HEK293T (cell line): ENCODE data around the gene PRKCB.

Experiments
- CTCF ChIA-PET: fragments of 350-600 bp; formaldehyde crosslinking; extraction: SDS; loops from one replicate; lab custom pipeline; 2021; ENCODE audit warnings: antibody characterized with exemption, inconsistent platforms; lab: Yijun Ruan, JAX
- POLR2A ChIA-PET: fragments of 350-600 bp; formaldehyde crosslinking; extraction: SDS; loops from one replicate; lab custom pipeline; 2020; ENCODE audit warnings: antibody characterized with exemption, inconsistent platforms; lab: Yijun Ruan, JAX
- DNase-seq: peaks from one replicate; pipeline ENCODE4 v3.0.0; 2012; ENCODE audit warnings: mixed read lengths; ENCODE audit errors: extremely low spot score
- ARNT ChIP-seq: fragments of 450-650 bp; IDR thresholded peaks from 2 replicates; pipeline ENCODE4 v1.6.1; 2017; ENCODE audit warnings: mild to moderate bottlenecking
- BHLHE40 ChIP-seq: fragments of 450-650 bp; IDR thresholded peaks from 2 replicates; pipeline ENCODE4 v1.6.1; 2016; ENCODE audit warnings: mild to moderate bottlenecking, moderate library complexity, borderline replicate concordance
- CTBP1 ChIP-seq: fragments of 450-650 bp; IDR thresholded peaks from 2 replicates; pipeline ENCODE4 v1.6.1; 2016; ENCODE audit warnings: borderline replicate concordance
- ELF4 ChIP-seq: fragments of 450-650 bp; IDR thresholded peaks from 2 replicates; pipeline ENCODE4 v1.6.1; 2017; ENCODE audit warnings: antibody characterized with exemption
- FOXA1 ChIP-seq: fragments of 450-650 bp; IDR thresholded peaks from 2 replicates; pipeline ENCODE4 v1.6.1; 2016; ENCODE audit warnings: mild to moderate bottlenecking
- FOXK2 ChIP-seq: fragments of 450-650 bp; IDR thresholded peaks from 2 replicates; pipeline ENCODE4 v1.6.1; 2016; ENCODE audit warnings: mild to moderate bottlenecking
- FOXM1 ChIP-seq: fragments of 450-650 bp; IDR thresholded peaks from 2 replicates; pipeline ENCODE4 v1.6.1; 2017; ENCODE audit warnings: mild to moderate bottlenecking, borderline replicate concordance
- HDGF ChIP-seq: fragments of 450-650 bp; IDR thresholded peaks from 2 replicates; pipeline ENCODE4 v1.6.1; 2017; ENCODE audit warnings: antibody characterized with exemption, borderline replicate concordance
- L3MBTL2 ChIP-seq: fragments of 450-650 bp; conservative IDR thresholded peaks from 2 replicates; pipeline ENCODE4 v1.6.1; 2016; ENCODE audit warnings: mild to moderate bottlenecking
- LEF1 ChIP-seq: fragments of 450-650 bp; IDR thresholded peaks from 2 replicates; pipeline ENCODE4 v1.6.1; 2017; ENCODE audit warnings: mild to moderate bottlenecking, borderline replicate concordance
- NFRKB ChIP-seq: fragments of 450-650 bp; IDR thresholded peaks from 2 replicates; pipeline ENCODE4 v1.6.1; 2016; ENCODE audit warnings: mild to moderate bottlenecking, moderate library complexity
- SP1 ChIP-seq: fragments of 450-650 bp; IDR thresholded peaks from 2 replicates; pipeline ENCODE4 v1.6.1; 2017
- SUZ12 ChIP-seq: fragments of 450-650 bp; IDR thresholded peaks from 2 replicates; pipeline ENCODE4 v1.6.1; 2016; ENCODE audit warnings: mild to moderate bottlenecking
- TARDBP ChIP-seq: fragments of 450-650 bp; IDR thresholded peaks from 2 replicates; pipeline ENCODE4 v1.6.1; 2016
- ZNF384 ChIP-seq: fragments of 450-650 bp; IDR thresholded peaks from 2 replicates; pipeline ENCODE4 v1.6.1; 2016
- TF ChIP-seq, protein P1 (sequence below): fragments of 450-650 bp; IDR thresholded peaks from 2 replicates; pipeline ENCODE4 v1.6.1; 2016

The PRKCB gene

DNA sequence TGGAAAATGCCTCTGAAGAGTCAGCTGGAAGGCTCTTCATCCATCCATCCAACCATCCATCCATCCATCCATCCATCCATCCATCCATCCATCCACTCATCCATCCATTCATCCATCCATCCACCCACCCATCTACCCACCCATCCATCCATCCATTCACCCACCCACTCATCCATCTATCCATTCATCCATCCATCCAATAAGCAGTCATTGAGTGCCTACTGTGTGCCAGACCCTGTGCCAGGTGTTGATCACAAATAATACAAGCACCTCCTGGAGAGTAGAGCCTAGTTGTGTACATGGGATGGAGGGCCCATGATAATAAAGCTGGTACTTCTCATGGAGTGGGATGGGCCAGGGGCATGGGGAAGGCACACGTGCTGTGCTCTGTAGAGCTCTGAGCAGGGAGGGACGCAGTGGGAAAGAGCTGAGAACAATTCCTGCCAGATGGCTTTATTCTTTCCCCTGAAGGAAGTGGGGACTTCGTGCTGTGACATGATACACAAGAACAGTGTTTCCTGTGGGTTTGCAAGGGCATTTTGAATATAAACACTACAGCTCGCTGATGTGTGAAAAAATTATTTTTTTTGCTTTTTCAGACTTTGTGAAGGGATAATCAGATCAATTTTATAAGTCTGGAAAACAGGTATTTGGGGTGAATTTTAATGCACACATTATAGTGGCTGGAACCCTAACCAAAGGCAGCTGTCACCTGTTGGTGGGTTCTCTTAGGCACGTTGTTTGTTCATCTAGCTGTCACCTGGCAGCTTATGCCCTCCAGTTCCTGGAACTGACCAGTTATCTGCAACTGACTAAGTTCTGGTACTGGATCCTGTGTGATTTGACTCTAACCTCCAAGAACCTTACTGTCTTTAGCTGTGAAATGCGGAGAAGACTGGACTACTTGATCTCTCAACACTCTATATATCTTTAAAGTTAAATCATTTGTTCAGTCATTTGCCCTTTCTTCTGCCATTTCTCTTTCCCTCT, 61.3 kb downstream of the PRKCB start:
- ChIA-PET CTCF (interaction anchor here (0.7 kb wide), 1 partner anchor 1545 kb away, joined by 3 read pairs; no protein-coding TSS in a partner anchor), POLR2A (interaction anchor here (0.6 kb wide), 1 partner anchor 268 kb away, joined by 3 read pairs; no protein-coding TSS in a partner anchor)
- TF ChIP-seq LEF1, result no peak
- DNase-seq, result no peak

DNA sequence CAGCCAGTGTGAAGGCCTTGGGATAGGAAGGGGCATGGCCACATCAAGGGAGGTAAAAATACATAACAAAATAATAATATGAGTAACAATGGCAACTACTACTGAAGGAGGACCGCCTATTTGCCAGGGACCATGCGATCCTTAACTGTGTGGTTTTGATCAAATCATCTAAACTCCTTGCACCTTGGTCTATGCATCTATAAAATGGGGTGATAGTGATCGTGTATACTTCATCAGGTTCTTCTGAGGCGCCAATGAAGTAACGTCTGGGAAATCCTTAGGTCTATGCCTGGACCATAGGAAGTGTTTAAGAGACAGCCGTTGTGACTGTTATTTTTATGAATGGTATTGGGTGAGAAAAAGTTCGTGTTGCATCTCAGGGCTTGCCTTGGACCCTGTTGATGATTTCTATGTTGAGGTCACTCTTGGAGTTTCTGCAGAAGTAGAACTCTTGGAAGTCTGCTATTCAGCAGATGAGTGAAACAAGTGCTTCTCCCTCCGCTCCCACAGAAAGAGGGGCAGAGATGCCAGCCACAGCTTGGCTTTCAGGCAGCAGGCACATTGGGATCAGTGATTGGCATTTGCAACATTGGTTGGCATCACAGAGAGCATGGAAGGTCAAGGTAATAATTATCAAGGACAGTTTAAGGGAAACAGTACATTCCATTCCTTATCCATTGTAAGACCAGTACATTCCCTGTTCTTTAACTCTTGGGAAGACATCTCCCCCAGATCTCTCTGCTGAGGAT, 63.1 kb downstream of the PRKCB start:
- DNase-seq, result no peak
- ChIA-PET CTCF (no interaction called here), POLR2A (no interaction called here)
- TF ChIP-seq SUZ12 (no peak), FOXK2 (no peak), CTBP1 (no peak), NFRKB (no peak), BHLHE40 (no peak), ARNT (no peak), L3MBTL2 (no peak), ELF4 (no peak)

DNA sequence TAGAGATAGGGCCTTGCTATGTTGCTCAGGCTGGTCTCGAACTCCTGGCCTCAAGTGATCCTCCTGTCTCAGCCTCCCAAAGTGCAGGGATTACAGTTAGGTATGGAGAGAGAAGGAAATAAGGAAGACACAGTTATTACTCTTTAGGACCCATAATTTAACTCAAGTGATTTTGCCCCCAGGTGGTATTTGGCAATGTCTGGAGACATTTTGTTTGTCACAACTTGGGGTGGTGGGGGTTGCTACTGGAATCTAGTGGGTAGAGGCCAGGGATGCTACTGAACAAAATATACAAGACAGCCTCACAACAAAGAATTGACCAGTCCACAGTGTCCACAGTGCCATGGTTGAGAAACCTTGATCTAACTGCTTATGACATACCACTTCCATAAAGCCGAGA, 64.1 kb downstream of the PRKCB start:
- TF ChIP-seq NFRKB (no peak), CTBP1 (no peak), LEF1 (no peak), TARDBP (no peak), HDGF (no peak), BHLHE40 (no peak), L3MBTL2 (no peak), FOXK2 (no peak), ZNF384 (no peak)
- TF ChIP-seq, protein P1, sequence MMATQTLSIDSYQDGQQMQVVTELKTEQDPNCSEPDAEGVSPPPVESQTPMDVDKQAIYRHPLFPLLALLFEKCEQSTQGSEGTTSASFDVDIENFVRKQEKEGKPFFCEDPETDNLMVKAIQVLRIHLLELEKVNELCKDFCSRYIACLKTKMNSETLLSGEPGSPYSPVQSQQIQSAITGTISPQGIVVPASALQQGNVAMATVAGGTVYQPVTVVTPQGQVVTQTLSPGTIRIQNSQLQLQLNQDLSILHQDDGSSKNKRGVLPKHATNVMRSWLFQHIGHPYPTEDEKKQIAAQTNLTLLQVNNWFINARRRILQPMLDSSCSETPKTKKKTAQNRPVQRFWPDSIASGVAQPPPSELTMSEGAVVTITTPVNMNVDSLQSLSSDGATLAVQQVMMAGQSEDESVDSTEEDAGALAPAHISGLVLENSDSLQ, result no peak
- CTCF ChIA-PET, result no interaction called here
- no peak for DNase-seq
- POLR2A ChIA-PET, result no interaction called here

DNA sequence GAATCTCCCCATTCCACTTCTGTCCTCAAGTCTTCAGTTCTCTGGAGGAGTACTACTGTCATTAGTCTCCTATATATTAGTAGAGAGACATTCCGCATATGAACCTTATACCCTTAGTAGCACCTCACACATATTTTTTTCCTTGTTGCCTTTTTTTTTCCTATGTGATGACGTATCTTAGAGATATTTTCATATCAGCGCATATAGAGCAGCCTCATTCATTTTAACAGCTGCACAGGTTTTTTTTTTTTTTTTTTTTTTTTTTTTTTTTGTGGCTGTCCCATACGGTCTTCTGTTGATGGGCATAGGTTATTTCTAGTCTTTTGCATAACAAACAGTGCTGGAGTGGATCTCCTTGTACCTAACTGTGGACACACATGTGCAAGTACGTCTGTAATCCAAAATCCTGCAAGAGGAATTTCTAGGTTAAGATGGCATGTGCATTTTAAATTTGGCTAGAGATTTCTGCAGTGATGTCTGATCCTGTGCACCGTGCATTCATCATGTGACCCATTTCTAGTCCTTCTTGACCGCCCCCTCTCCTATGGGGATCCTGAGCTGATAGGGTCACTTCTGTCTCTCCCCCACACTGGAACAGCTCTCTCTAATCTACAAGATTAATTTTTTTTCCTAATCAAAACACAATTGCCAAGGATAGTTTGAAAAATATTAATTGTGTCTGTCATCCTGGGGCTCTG, 64.8 kb downstream of the PRKCB start:
- POLR2A ChIA-PET, result no interaction called here
- no peak for TF ChIP-seq TARDBP
- no peak for TF ChIP-seq ZNF384
- TF ChIP-seq, protein P1, result no peak
- no peak for TF ChIP-seq FOXK2
- TF ChIP-seq SUZ12, result no peak
- no peak for TF ChIP-seq SP1
- no peak for TF ChIP-seq ELF4
- no peak for TF ChIP-seq LEF1
- no peak for TF ChIP-seq FOXA1
- CTCF ChIA-PET, result no interaction called here
- DNase-seq, result no peak

DNA sequence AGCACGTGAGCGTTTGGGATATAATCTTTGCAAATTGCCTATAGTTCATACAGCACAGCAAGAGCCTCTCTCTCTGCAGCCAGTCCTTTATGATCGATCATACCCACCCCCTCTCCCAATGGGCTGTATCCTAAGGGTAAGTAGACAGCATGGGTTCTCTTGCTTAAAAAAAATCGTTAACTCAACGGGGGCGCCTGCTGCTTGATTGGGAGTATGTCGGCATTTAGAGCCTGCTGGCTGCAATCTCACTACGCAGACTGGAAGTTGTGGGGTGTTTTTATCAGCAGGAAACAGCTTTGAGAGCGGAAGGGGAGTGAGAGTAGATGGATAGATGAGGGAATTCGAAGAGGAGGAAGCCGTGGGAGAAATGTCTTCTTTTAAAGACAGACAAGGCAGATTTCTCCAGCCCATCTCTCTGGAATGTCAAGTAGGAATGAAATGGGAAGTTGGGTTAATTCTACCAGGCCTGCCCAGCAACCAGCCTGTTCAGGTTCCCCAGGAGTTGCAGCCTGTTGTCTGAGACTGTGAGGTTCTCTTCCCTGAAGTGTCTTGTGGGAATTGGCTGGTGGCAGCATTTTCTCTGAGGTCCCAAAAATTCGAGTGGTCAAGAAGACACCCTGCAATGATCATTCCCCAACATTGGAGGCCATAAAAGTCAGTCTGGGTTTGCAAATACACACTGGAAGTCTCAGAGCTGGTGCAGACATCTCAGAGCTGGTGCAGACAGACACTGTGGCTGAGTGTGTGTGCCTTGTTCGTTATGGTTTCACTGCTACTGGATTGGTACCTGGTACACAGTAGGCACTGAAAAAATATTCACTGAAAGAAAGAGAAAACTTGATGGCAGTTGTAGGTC, 65.6 kb downstream of the PRKCB start:
- POLR2A ChIA-PET, result no interaction called here
- DNase-seq, result no peak
- CTCF ChIA-PET, result no interaction called here
- TF ChIP-seq FOXM1, result no peak
- TF ChIP-seq ELF4, result no peak
- TF ChIP-seq CTBP1, result no peak
- TF ChIP-seq TARDBP, result no peak
- no peak for TF ChIP-seq FOXK2
- no peak for TF ChIP-seq L3MBTL2
- TF ChIP-seq FOXA1, result no peak
- TF ChIP-seq, protein P1, result no peak
- no peak for TF ChIP-seq BHLHE40
- no peak for TF ChIP-seq SP1
- no peak for TF ChIP-seq SUZ12
